Stimulated activated naive CD8-positive, alpha-beta T cell treated with anti-CD3 and anti-CD28 coated beads, Interleukin-15, amount 100 ng/mL, for 72 hours (primary cell): ENCODE data around the gene KRT86.

ENCODE experiments used
- ATAC-seq: fragments of 150-1000 bp; cut with Tn5 transposase; 2 replicates; pipeline ENCODE4 v1.10.0; 2021; ENCODE audit warnings: mild to moderate bottlenecking, moderate library complexity
- DNase-seq, 2 donors: peaks; one replicate each; pipeline ENCODE4 v3.0.0; 2021 to 2022
- H3K27ac Mint-ChIP-seq, 2 donors: one replicate each; pipeline ENCODE4 v1.8.0; 2022; ENCODE audit warnings: mild to moderate bottlenecking in 2 of 2, mixed read lengths in 2 of 2, moderate library complexity in 2 of 2
- H3K27me3 Mint-ChIP-seq: one replicate; pipeline ENCODE4 v1.8.0; 2022; ENCODE audit warnings: mixed read lengths
- H3K4me1 Mint-ChIP-seq: one replicate; pipeline ENCODE4 v1.8.0; 2022; ENCODE audit warnings: mild to moderate bottlenecking, mixed read lengths
- H3K4me3 Mint-ChIP-seq, 2 donors: one replicate each; pipeline ENCODE4 v1.8.0; 2022; ENCODE audit warnings: mild to moderate bottlenecking in 2 of 2, mixed read lengths in 2 of 2, moderate library complexity in 1 of 2
- H3K9me3 Mint-ChIP-seq, 2 donors: one replicate each; pipeline ENCODE4 v1.8.0; 2022; ENCODE audit warnings: mixed read lengths in 2 of 2

The KRT86 gene

DNA sequence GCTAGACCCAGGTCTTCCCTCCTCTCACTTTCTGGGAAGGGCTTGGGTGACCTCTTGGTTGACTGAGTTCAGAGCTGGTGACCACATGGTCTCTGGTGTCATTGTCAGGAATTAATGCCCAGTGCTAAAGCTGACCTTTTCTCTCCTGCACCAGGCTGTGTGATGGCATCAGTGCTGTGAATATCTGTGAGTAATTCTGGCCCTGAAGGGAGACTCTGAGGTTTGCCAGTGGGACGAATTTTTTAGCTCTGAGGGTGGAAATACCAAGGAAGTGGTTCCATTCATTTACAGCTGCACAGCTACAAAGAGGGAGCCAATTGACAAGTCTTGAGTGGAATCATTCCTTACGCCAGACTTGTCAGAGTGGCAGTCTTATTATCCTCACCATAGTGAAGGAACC, 6.2 kb upstream of the KRT86 start:
- ATAC-seq (no peak), DNase-seq (no peak)
- H3K4me3 Mint-ChIP-seq: no peak overlapping the region
- H3K4me1 Mint-ChIP-seq: no peaks in the 10 kb centered on the region
- no peak overlapping the region for H3K27ac Mint-ChIP-seq
- peaks cover 33% of the 10 kb centered on the region for H3K27me3 Mint-ChIP-seq
- H3K9me3 Mint-ChIP-seq: no peaks in the 10 kb centered on the region

DNA sequence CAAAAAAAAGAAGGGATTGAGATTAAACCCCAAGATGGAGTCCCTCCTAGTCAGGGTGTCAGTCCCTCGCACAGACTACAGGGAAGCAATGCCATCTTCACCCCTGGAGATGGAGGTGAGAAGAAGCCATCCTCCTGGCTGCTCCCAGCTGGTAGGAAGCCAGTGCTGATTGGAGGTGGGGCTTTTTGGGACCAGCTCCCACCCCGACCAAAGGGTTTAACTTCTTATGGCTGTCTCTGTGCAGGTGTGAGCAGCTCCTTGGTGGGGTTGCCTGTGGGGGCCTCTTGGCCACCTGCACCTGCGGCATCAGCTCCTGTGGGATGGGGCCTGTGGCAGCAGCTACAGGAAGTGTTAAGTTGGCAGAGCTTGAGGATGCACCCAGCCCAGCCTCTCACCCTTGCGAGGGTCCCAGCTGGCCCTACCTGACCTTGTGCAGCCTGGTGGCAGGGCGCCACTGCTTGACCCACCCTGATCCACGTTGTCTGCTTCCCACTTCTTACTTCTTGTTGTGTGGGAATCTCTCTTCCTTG, 3.8 kb upstream of the KRT86 start:
- peaks cover 44% of the 10 kb centered on the region for H3K27me3 Mint-ChIP-seq
- DNase-seq (no peak), ATAC-seq (no peak)
- peak overlapping the region in 1 of 2 donors; percentile 10 for H3K27ac Mint-ChIP-seq
- no peak overlapping the region for H3K4me3 Mint-ChIP-seq
- no peaks in the 10 kb centered on the region for H3K9me3 Mint-ChIP-seq
- no peaks in the 10 kb centered on the region for H3K4me1 Mint-ChIP-seq

DNA sequence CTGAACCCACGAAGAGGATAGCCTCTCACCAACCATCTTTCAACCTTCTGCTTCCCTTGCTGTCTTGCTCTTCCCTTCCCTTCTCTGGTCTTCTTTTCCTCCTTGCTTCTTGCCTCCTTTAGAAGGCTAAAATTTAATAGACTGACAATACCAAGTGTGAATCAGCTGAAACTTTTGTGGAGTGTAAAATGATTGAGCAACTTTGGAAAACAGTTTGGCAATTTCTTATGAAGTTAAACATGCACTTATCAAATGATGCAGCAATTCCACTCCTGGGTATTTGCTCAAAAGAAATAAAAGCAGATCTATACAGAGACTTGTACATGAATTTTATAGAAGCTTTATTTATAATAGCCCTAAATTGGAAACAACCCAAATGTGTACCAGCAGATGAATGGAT, 3.3 kb upstream of the KRT86 start:
- H3K4me3 Mint-ChIP-seq: no peak overlapping the region
- H3K27ac Mint-ChIP-seq: peak overlapping the region in 1 of 2 donors; percentile 10
- DNase-seq (no peak), ATAC-seq (no peak)
- H3K27me3 Mint-ChIP-seq: peaks cover 47% of the 10 kb centered on the region
- no peaks in the 10 kb centered on the region for H3K4me1 Mint-ChIP-seq
- no peaks in the 10 kb centered on the region for H3K9me3 Mint-ChIP-seq

- Mint-ChIP-seq H3K4me3 (no peak overlapping the region), H3K9me3 (no peaks in the 10 kb centered on the region), H3K27me3 (peaks cover 78% of the 10 kb centered on the region), H3K27ac (no peak overlapping the region), H3K4me1 (peaks cover 21% of the 10 kb centered on the region)
- ATAC-seq (no peak), DNase-seq (no peak)
Observed at GRCh38 chr12:52275686-52276085, 1.2 kb downstream of the KRT86 start.

DNA sequence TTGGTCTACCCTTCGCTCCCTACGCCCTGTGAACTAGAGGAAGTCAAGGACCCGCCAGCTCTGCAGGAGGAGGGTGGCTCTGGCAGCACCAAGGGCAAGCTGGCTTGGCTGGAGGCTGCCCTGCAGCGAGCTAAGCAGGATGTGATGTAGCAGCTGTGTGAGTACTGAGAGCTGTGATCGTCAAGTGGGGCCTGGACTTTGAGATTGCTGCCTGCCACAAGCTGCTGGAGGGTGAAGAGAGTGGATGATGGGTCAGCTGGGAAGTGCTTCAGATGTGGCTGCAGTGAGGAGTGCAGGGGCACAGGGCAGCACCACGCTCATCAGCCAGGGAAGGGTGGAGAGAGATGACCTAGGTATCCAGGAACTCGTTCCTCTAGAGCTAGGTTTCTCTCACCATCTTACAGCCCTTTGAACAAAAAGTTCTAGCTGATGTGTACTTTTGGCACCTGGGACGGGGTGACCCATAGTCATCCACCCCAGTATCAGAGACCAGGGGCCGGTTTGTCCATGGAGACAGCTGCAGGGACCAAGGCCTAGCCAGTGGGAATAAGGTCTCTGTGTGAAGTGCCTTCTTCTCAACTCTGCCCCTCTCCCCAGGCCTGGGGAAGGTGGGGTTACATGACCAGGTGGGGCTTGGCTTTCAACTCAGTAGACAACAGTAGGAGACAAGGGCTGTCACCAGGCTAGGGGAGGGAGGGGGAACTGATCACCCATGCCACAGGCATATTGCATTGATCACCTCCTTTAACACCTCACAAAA, 3.2 kb downstream of the KRT86 start:
- H3K27me3 Mint-ChIP-seq: peaks cover 69% of the 10 kb centered on the region
- H3K27ac Mint-ChIP-seq: peak overlapping the region in 1 of 2 donors; percentile 6
- no peak for ATAC-seq
- H3K4me3 Mint-ChIP-seq: no peak overlapping the region
- peaks cover 21% of the 10 kb centered on the region for H3K4me1 Mint-ChIP-seq
- no peaks in the 10 kb centered on the region for H3K9me3 Mint-ChIP-seq
- no peak for DNase-seq

DNA sequence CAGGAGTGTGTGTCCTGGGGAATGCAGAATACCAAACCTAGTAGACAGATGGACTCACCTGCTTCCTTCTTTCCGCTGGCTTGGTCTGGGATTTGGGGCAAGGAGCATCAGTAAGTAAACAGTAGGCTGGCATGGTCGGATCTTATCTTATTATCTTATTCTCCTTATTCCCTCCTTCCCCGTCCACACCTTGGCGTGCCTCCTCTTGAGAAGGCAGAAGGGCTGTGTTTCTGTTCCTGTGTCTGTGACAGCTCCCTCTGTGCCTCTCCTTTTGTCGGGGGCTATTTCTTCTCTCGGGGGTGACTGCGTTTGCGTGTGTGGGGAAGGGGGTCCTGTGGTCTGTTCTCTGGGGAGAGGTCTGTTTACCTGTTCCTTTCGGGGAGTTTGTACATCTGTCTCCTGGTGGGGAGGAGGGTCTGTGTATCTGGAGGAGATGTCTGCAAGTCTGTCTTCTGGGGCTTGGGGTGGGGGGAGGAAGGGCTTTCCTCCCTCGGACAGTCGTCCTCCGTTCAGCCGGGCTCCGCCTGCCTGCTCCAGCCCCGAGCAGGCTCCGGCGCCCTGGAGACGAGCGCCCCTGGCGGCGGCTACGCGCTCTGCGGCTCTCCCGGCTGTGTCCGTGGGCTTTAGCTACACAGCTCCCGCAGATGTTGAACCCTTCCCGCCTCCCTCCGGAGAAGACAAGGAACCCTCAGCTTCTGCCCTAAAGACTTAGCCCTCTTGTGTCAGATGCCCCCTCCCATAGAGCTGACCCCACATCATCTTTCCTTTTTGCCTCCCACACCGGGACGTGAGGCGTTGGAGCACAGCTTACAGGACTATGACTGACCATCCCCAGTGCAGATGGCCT, 4.4 kb downstream of the KRT86 start:
- Mint-ChIP-seq H3K4me3 (no peak overlapping the region), H3K27ac (peak overlapping the region in 1 of 2 donors; percentile 45), H3K9me3 (no peaks in the 10 kb centered on the region), H3K27me3 (peaks cover 66% of the 10 kb centered on the region), H3K4me1 (peaks cover 21% of the 10 kb centered on the region)
- DNase-seq (peak; percentile 76 to 79), ATAC-seq (peak; percentile 93)

- H3K9me3 Mint-ChIP-seq: no peaks in the 10 kb centered on the region
- DNase-seq: no peak
- H3K4me1 Mint-ChIP-seq: peaks cover 21% of the 10 kb centered on the region
- no peak for ATAC-seq
- H3K27me3 Mint-ChIP-seq: peaks cover 58% of the 10 kb centered on the region
- peak overlapping the region; percentile 66 to 88 for H3K27ac Mint-ChIP-seq
- no peak overlapping the region for H3K4me3 Mint-ChIP-seq
Observed at GRCh38 chr12:52279422-52280318, 5.2 kb downstream of the KRT86 start.

DNA sequence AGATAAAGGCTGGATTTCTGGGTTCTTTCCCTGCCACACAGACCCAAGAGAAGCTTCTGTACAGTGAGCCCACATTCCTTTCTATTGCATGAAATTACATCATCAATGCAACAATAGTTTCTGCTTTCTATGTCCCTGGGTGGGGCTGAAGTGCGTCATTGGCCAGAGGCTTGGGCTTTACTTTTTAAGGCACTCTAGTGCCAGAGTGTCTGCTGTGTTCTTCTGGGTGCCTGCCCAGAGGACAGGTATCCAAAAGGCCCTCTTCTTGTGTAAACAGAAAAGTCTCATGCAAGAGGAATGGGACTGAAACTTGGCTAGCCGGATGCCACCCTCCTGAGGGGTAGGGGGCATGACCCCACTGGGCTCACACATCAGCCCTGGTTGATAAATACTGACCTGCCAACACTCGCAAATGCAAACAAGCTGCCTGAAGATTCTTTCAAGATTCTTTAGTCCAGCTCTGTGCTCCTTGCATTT, 5.9 kb downstream of the KRT86 start:
- H3K4me3 Mint-ChIP-seq: no peak overlapping the region
- DNase-seq: no peak
- ATAC-seq: no peak
- peaks cover 21% of the 10 kb centered on the region for H3K4me1 Mint-ChIP-seq
- no peaks in the 10 kb centered on the region for H3K9me3 Mint-ChIP-seq
- H3K27me3 Mint-ChIP-seq: peaks cover 51% of the 10 kb centered on the region
- peak overlapping the region; percentile 66 to 88 for H3K27ac Mint-ChIP-seq

DNA sequence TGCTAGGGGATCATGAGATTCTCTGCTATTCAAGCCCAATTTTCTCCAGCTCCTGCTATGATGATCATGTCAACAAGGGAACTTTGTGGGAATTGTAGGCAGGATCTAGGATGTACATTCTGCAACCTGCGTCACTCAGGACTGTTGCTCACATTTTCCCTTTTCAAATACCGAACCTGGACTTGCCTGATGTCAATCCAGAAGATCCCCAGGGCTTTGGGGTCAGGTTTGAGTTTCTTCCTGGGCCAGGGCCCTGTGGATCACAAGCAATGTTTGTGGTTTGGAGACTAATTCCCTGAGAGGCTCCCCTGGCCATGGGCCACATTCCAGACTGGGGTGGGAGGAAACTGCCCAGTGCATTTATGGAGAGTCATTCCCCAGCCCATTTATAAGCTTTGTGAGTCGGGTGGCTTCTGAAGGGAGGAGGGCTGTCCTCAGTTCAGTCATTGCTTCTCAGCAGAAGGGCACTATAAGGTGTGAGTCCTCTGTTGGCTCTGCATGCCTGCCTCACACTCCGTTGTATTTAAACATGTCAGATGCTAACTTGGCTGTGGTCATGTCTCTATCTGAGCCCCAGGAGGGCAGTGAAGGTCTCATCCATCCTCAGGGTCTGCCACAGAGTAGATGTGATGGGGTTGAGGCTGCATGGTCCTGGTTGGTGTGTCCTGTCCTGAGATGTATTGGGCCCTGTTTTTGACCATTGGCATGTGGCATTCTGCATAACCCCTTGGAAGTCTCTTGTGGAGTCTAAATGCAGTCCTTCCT, 6.5 kb downstream of the KRT86 start:
- no peak for DNase-seq
- ATAC-seq: no peak

GRCh38 chr12:52284562-52285171, 10.2 kb downstream of the KRT86 start:
- DNase-seq: no peak

More for the DNA sequence above, 6.5 kb downstream of the KRT86 start:
- Mint-ChIP-seq H3K27ac (no peak overlapping the region), H3K27me3 (peaks cover 46% of the 10 kb centered on the region), H3K4me3 (no peak overlapping the region), H3K9me3 (no peaks in the 10 kb centered on the region), H3K4me1 (peaks cover 21% of the 10 kb centered on the region)

GRCh38 chr12:52285172-52285745, 10.8 kb downstream of the KRT86 start:
- DNase-seq (no peak), ATAC-seq (no peak)
- no peak overlapping the region for H3K27ac Mint-ChIP-seq

More at GRCh38 chr12:52284562-52285171, 10.2 kb downstream of the KRT86 start:
- H3K4me3 Mint-ChIP-seq: no peak overlapping the region
- H3K4me1 Mint-ChIP-seq: peaks cover 23% of the 10 kb centered on the region
- no peak for ATAC-seq
- H3K27me3 Mint-ChIP-seq: peaks cover 32% of the 10 kb centered on the region
- H3K27ac Mint-ChIP-seq: peak overlapping the region in 1 of 2 donors; percentile 7
- H3K9me3 Mint-ChIP-seq: no peaks in the 10 kb centered on the region

GRCh38 chr12:52285851-52286530, 11.5 kb downstream of the KRT86 start:
- peaks cover 16% of the 10 kb centered on the region for H3K4me1 Mint-ChIP-seq
- no peaks in the 10 kb centered on the region for H3K9me3 Mint-ChIP-seq
- ATAC-seq (no peak), DNase-seq (no peak)
- H3K27me3 Mint-ChIP-seq: peaks cover 26% of the 10 kb centered on the region
- H3K27ac Mint-ChIP-seq: no peak overlapping the region
- no peak overlapping the region for H3K4me3 Mint-ChIP-seq

More at GRCh38 chr12:52285172-52285745, 10.8 kb downstream of the KRT86 start:
- Mint-ChIP-seq H3K9me3 (no peaks in the 10 kb centered on the region), H3K4me1 (peaks cover 17% of the 10 kb centered on the region), H3K27me3 (peaks cover 26% of the 10 kb centered on the region), H3K4me3 (no peak overlapping the region)
